Myocyte (in vitro differentiated cells): ENCODE measurements around the gene SPRED2. TPM values are rescaled to one million over a fixed set of nuclear protein-coding genes. Genes with fewer than 3 reads are reported as not detected.
A peak's percentile ranks its signal among the peaks of the same experiment; 100 is the strongest.
"Not testable (repeated sequence)": the region's sequence is repeated elsewhere in the genome, so short reads cannot be mapped to it uniquely, and the experiment has no call there.

ENCODE experiments used
- DNase-seq: peaks from one replicate; pipeline ENCODE4 v3.0.0-alpha.2; 2012; ENCODE audit warnings: low read depth
- total RNA-seq: library from RNA; depleted of rRNA; stranded (reverse); fragments of >200 nt; gene quantifications from 2 replicates; pipeline ENCODE4 v1.2.3, GENCODE V29; 2014

SPRED2 gene
- total RNA-seq, 1 donor from 2014 or later = 11.7 TPM

DNA sequence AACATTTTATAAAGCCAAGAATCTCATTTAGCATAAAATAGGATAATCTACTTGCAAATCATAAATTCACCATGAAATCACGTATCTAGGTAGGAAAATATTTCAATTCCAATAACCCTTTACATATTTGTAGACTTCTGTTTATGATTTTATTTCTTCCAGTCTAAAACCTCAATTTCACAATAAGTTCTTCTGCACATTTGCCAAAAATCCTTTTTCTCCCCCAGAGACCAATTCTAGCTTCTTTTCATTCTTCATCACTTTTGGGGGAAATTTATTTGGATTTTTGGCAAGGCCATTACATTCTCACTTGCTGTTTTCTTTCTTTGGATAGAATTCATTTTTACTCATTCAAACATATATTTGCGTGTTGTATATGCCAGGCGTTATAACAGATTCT, 86.8 kb downstream of the SPRED2 start:
- DNase-seq = no peak

DNA sequence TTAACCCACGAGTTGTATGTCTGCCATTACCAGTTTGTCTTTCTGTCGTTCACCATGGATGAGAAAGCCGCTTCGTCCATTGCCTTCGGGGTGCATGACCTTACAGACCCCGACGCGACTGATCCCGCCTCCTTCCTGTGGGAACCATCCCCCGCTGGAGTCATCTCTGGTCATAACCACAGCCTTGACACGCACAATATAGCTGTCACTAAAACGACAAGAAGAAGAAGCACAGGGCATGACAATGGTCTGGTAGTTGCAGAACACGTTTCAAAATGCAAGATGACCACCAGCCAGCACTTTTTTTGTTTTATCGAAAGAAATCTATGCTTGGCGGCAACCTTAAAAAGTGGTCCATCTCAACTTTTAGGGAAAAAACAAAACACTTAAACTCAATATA, 87.7 kb downstream of the SPRED2 start:
- DNase-seq = no peak

DNA sequence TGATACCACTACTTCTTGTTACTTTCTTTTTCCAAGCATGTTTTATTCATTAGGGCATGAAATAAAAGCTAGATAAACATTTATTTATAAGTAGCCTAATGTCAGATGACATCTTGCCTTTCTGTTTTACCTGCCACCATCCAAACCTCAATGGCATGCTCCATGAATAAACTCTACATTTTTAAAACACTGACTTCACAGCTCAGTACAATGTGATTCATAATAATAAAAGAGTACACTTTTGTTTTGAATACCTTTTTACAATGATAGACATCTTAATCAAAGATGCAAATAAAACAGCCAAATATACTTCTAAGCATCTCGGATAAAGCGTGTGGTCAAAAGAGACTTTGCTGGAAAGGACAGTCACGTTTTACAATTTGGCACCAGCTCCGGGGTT, 88.2 kb downstream of the SPRED2 start:
- DNase-seq = no peak

DNA sequence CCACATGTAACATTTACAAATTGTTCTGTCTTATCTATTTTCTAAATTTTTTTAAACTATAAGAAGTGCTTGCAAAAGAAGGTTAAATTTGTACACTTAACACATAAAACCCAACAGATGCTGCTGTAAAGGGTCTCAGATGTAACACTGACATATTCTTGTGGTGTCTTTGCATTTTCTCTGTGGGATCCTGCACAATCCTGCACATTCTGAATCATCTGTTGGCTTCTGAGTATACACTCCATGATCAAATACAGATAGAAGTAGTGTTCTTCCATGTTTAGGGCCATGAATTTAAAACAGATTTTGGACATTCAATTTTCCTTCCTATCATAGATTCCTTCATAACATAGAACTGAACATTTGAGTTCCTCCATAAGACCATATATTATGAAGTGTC, 89.0 kb downstream of the SPRED2 start:
- DNase-seq = no peak

DNA sequence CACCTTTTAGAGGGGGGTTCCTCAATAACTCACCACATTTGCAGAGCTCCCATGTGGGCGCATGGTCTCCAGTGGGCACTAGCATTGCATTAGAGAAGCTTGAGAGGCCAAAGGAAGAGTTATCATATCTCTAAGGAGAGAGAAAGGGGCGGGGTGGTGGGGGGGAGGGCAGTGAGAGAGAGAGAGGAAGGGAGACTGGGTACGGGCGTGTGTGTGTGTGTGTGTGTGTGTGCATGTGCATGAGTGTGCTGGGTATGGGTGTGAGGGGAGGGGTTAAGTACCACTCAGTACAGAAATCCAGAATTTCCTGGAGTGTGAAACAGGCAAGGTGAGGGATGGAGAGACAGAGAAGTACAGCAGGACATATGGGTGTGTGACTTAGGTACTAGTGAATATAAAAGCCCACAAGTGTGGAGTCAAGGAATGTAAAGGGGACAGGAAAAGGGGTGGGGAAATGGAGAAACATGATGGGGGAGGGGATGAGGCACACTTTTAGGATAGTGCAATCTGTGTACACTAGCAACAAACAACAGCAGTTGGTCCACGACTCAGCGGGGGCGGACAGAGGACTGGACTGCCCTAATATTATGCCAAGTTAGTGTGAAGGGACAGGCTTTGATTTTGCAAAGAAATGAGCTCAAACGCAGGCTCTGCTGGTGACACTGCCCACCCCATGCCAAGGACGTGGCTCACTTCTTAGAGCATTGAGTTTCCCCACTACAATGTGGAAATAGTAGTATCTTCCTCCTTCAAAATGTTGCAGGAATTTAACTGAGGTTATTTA, 91.3 kb downstream of the SPRED2 start:
- no peak for DNase-seq

DNA sequence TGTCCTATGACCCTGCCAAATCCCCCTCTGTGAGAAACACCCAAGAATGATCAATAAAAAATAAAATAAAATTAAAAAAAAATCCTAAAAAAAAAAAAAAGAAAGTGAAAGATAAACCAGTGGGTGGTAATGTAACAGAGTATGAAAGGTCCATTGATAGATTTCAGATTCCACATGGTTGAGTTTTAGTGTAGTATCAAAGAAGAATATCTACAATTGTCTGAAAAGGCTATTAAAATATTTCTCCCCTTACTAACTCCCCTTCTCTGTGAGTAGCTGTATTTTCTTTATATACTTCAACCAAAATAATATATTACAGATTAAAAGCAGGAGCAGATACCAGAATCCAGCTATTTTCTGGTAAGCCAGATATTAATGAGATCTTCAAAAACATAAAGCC, 92.8 kb downstream of the SPRED2 start:
- DNase-seq = no peak

DNA sequence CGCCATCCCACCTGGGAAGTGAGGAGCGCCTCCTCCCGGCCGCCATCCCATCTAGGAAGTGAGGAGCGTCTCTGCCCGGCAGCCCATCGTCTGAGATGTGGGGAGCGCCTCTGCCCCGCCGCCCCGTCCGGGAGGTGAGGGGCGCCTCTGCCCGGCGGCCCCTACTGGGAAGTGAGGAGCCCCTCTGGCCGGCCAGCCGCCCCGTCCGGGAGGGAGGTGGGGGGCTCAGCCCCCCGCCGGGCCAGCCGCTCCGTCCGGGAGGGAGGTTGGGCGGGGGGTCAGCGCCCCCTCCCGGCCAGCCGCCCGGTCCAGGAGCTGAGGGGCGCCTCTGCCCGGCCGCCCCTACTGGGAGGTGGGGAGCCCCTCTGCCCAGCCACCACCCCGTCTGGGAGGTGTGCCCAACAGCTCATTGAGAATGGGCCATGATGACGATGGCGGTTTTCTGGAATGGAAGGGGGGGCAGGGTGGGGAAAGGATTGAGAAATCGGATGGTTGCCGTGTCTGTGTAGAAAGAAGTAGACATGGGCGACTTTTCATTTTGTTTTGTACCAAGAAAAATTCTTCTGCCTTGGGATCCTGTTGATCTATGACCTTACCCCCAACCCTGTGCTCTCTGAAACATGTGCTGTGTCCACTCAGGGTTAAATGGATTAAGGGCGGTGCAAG, 93.4 kb downstream of the SPRED2 start:
- not testable (repeated sequence) for DNase-seq

DNA sequence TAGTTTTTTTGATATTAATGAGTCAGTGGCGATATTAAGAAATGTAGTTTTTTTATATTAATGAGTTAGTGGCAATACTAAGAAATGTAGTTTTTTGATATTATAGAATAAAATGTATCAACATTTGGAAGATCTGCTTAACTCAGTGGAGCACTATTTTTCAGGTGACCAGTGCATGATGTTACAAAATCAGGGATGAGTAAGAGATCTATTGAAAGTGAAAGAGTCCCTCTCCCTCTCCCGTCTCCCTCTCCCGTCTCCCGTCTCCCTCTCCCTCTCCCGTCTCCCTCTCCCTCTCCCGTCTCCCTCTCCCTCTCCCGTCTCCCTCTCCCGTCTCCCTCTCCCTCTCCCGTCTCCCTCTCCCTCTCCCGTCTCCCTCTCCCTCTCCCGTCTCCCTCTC, 94.5 kb downstream of the SPRED2 start:
- not testable (repeated sequence) for DNase-seq

DNA sequence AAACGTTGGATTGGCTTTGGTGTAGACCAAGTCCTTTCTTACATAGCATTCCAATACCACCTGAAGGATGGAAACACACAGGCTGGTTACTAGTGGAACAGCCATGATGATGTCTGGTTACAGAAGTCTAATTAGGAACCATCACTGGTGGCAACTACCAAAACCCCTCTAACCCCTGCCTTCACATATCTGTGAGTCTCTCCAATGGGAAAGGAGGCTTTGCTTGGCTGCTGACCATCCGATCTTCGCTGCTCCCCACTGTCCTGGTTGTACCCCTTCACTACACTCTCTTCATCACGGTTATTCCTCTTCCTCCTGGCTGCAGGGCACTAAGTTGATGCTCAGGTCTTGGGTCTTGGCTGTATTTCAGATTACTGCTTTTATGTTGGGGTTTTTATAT, 97.7 kb downstream of the SPRED2 start:
- no peak for DNase-seq

DNA sequence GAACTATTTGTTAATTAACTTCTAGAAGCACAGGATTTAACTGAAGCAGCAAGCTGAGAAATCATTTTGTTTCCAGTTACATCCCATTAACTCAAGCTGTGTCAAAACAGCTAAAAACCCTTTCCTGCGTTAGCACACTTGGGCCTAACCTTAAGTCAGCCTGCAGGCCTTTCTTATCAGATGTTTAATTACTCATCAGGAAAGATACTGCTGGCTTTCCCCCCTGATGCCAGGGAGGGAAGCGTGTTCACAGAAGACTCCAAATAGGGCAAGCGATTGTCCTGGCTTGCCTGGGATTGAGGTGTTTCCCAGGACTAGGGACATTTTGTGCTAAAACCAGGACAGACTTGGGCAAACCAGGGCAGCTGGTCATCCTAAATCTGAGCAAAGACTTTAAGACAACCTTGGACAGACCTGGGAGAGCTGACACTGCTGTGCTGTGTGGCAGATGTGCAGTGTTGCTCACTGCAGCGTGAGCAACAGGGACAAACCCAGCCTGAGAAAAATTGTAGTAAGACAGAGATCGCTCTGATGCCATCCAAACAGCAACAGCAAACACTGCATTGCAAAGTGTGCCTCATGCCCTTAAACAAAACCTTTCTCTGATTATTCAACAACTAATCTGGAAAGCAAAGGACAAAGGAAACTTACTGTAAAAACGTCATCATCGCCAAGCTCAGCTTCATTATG, 100.9 kb downstream of the SPRED2 start:
- DNase-seq = no peak

DNA sequence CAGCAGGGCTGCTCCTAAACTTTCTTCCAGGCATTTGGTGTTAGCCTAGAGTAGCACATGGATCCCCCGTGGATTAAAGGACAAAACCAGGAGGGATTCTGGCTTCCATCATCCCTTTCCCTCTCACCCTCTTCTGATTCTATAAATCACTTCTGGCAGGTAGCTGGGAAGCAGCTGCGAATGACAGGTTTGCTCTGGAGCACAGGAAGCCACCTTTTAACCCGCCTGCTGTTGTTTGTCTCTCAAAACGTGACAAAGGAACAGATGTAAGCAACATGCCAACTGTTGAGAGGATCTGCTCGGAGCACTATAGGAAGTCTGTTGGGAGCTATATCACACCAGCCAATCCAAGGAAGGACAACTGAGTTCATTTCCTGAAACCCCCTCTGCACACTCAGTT, 102.9 kb downstream of the SPRED2 start:
- no peak for DNase-seq

DNA sequence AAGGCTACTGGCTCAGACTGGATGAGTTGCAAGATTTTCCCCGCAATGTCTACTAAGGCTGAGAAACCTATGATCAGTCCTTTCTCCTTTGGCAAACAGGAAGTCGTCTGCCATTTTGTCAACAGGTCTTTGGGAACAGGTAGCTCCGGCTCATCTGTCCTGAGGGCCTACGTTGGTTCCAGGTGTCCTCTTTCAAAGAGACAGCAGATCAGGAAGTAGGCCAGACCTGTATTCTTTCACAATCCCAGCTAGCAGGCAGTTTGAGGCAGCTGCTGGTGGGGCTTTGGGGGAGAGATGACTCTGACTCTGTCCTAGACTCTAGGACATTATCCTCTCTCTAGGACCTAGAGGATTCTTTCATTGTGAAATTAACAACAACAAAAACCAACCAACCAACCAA, 106.1 kb downstream of the SPRED2 start:
- no peak for DNase-seq

DNA sequence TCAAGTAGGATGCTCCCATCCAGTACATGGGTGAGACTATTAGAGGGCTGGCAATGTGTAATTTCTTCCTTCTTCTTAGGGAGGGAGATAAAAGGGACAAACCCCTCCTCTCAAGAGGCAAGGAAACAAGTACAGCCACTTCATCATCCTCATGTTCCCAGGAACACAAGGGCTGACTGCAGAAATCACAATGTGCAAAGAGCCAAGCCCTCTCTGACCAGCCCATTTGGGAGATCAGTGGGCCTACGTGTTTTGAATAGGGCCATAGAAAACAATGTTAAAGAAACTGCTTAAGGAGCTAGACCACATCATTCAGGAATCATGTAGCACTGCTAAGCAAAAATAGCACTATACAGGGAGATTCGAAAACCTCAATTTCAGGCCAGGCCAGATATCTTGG, 107.3 kb downstream of the SPRED2 start:
- DNase-seq = no peak

DNA sequence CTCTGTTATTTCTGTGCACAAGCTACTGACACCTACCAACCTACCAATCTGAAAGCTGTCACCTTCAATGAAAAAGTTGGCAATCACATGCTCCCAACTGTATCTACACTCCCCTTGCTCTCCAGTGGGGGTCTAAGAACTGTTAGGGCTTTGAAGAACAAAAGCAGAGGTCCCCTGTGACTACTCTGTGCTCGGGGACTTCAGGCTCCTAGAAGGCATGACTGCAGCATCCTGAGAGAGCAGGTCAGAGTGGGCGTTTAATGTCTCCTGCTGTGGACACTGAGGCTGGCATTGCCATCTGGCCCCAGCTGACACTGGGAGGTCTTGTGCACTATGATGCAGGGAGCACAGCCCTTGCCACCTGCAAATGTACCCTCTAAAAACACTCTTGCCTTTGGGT, 111.5 kb downstream of the SPRED2 start:
- no peak for DNase-seq

DNA sequence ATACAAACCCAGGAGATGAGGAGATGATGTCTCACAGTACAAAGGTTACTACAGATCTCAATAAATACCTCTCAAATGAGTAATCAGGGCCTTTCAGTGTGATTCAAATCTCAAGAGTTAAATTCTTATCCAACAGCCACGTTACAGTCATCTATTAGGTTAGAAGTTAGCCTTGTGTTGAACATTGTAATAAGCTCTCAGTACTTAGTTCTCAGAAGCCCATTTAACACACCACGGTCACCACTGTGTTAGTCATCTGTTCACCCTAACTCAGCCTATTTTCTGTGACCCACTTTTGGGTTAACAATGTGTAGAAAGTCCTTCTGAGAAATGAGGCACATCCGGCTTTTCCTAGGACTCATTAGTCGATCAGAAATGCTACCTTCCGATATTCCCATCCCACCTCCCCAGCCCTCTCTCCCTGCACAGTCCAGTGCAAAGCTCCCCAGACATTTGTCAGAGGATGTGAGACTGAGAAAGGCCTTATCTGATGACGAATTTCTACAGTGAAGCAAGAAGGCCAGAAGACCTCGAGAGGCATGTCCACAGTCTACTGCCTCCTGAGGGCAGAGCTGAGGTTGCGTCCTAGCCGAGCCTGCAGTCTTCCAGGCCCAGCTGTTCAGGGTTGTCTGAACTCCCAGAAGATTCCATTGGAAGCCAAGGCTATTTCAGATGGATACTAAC, 112.2 kb downstream of the SPRED2 start:
- DNase-seq = peak; percentile 94

DNA sequence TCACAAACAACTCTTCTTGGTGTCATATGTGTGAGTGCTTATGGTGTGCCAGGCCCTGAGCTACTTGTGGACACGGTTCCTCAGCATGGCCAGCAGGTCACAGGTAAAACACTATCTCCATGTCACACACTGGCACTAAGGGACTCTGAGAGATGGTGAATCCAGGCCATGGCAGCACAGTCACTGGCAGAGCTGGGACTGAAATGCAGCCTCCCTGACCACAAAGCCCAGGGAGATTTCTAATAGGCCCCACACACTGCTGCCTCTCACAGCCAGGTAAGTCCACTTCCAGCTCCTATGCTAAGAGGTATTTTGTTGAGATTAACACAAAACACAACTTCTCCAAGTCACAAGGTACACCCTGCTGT, 112.7 kb downstream of the SPRED2 start:
- no peak for DNase-seq

DNA sequence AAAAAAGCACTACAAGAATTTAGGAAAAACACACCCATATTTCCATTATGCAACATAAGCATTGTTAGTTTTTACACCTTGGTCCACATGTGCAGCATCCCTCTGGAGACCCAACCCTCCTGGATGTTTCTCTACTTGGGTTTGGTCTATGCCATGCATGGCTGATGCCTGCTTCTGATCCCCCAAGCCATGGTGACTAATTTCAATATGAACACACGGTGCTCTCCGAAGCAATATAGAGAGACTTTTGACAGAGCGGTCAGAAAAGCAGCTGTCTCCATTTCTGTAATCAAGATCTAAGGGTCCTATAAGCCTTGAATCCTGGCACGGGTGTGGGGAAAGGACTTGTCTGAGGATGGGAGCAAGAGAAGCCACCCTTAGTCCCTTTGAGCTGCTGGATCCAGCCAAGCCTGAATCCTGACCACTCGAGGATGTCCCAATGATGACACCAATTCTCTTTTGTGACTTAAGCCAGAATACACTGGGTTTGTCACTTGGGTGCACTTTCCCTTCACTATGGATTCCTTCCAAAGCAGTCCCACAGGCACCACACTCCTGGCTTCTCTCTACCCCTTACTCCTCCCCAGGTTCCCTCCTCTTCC, 113.2 kb downstream of the SPRED2 start:
- DNase-seq = no peak

DNA sequence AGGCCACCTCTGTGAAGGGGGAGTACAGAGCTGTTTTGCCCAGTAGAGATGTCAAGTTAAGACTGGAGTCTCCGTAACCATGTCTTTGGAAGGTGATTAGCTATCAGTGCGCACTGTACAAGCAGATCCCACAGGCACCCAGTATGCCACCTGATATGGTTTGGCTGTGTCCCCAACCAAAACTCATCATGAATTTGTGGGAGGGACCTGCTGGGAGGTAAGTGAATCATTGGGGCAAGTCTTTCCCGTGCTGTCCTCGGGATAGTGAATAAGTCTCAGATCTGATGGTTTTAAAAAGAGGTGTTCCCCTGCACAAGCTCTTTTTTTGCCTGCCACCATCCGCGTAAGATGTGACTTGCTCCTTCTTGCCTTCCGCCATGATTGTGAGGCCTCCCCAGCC, 114.6 kb downstream of the SPRED2 start:
- DNase-seq = no peak

DNA sequence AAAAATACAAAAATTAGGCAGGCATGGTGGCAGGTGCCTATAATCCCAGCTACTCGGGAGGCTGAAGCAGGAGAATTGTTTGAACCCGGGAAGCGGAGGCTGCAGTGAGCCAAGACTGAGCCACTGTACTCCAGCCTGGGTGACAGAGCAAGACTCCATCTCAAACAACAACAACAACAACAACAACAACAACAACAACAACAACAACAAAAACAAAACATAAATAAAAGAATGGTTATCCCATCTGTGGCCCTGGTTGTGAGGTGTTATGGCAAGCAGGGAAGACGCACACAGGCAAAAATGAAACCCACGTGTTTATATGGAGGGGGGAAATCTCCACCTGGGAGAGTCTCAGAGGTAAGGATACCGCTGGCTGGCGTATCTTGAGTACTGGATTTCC, 115.0 kb downstream of the SPRED2 start:
- not testable (repeated sequence) for DNase-seq

DNA sequence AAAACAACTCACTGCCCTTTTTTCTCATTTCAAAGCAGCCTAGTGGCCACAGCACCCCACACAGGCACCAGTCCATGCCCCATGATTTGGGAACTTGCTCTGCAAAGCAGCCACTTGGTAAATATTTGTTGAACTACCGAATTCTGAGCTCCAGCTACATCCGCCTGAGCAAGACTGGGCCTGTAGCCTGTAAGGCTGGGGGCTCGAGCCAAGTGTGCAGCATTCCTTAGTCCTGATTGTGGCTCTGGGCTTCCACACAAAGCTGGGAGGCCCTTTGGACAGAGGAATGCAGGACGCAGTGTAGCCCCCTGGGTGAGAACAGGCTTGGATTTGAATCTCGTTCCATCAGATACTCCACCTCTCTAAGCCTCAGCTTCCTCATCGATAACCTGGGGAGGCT, 116.3 kb downstream of the SPRED2 start:
- DNase-seq = no peak

DNA sequence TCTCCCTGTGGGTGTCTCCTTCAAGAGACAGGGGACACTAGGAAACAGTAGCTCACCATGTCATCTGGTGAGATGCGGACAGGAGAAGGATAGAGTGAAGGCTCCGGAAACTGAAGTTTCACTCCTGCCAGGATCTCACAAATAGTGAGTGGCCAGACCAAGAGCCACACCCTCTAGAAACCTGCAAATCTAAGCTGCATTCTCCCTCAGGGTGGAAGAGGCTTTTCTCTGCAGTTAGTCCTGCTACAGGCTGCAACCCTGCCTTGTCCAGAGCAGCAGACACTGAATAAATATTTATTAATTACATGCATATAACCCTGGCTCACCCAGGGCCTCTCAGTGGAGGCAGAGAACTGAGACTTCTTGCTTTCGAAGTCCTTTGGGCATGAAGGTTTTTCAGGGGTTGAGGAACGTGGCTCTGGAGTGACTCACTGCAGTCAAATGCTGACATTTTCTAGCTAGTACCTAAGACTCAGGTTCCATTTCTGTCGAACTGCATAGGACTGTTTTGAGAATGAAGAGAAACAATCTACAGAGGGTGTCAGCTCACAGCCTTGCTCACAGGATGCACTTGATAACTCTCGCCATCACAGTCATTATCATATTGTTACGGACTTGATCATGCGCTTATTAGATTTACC, 117.5 kb downstream of the SPRED2 start:
- no peak for DNase-seq
